WTC11 (cell line): ENCODE data around the gene MAML3. TPM values are rescaled to one million over a fixed set of nuclear protein-coding genes. Genes with fewer than 3 reads are reported as not detected.

Experiments
- ATAC-seq: fragments of 200-7000 bp; cut with Tn5 transposase; 2 replicates; pipeline ENCODE4 v1.10.0; 2021; ENCODE audit warnings: mild to moderate bottlenecking, moderate library complexity
- CTCF ChIA-PET: fragments of 300-600 bp; sonication (Branson Sonifier 250); formaldehyde crosslinking; loops from one replicate; lab custom pipeline; 2021; ENCODE audit warnings: antibody characterized with exemption; lab: Charles Lee
- POLR2A ChIA-PET: fragments of 350-600 bp; sonication (Branson Sonifier 250); formaldehyde crosslinking; loops from one replicate; lab custom pipeline; 2021; ENCODE audit warnings: antibody characterized with exemption; lab: Charles Lee
- DNase-seq: peaks from one replicate; pipeline ENCODE4 v3.0.0; 2021; ENCODE audit warnings: low spot score
- H3K27ac Mint-ChIP-seq: 2 replicates; pipeline ENCODE4 v1.8.0; 2021; ENCODE audit warnings: mixed read lengths
- H3K27me3 Mint-ChIP-seq: 2 replicates; pipeline ENCODE4 v1.8.0; 2021; ENCODE audit warnings: low read depth, mild to moderate bottlenecking, moderate library complexity, mixed read lengths
- H3K36me3 Mint-ChIP-seq: 2 replicates; pipeline ENCODE4 v1.8.0; 2021; ENCODE audit warnings: mixed read lengths
- H3K4me1 Mint-ChIP-seq: 2 replicates; pipeline ENCODE4 v1.8.0; 2022; ENCODE audit warnings: mixed read lengths
- H3K4me3 Mint-ChIP-seq: 2 replicates; pipeline ENCODE4 v1.8.0; 2021; ENCODE audit warnings: mild to moderate bottlenecking, moderate library complexity, mixed read lengths
- H3K9me3 Mint-ChIP-seq: 2 replicates; pipeline ENCODE4 v1.8.0; 2021; ENCODE audit warnings: mixed read lengths
- CBFB ChIP-seq: sonication (generic); formaldehyde crosslinking; IDR thresholded peaks from 2 replicates; pipeline ENCODE4 v1.8.1; 2022; ENCODE audit warnings: mild to moderate bottlenecking, low read depth, missing genetic modification reagents
- ELF4 ChIP-seq: sonication (generic); formaldehyde crosslinking; IDR thresholded peaks from 2 replicates; pipeline ENCODE4 v1.8.1; 2022; ENCODE audit warnings: low read depth, mild to moderate bottlenecking, moderate library complexity, missing genetic modification reagents
- ETV6 ChIP-seq: sonication (generic); formaldehyde crosslinking; IDR thresholded peaks from 2 replicates; pipeline ENCODE4 v1.8.1; 2022; ENCODE audit warnings: mild to moderate bottlenecking, missing genetic modification reagents
- FOXJ3 ChIP-seq: sonication (generic); formaldehyde crosslinking; IDR thresholded peaks from 2 replicates; pipeline ENCODE4 v1.9.0; 2021; ENCODE audit warnings: missing genetic modification reagents, mild to moderate bottlenecking, borderline replicate concordance
- HMGA2 ChIP-seq: fragments of 250-450 bp; sonication (Bioruptor Pico); IDR thresholded peaks from 2 replicates; pipeline ENCODE4 v1.4.0; 2021; ENCODE audit warnings: mild to moderate bottlenecking, moderate library complexity
- JAZF1 ChIP-seq: fragments of 250-450 bp; sonication (Bioruptor Pico); IDR thresholded peaks from 2 replicates; pipeline ENCODE4 v1.9.0; 2021; ENCODE audit warnings: moderate library complexity, mild to moderate bottlenecking, inconsistent platforms
- JUN ChIP-seq: sonication (generic); formaldehyde crosslinking; IDR thresholded peaks from 2 replicates; pipeline ENCODE4 v1.8.0; 2023; ENCODE audit warnings: mild to moderate bottlenecking, missing genetic modification reagents
- NR2C2 ChIP-seq: sonication (generic); formaldehyde crosslinking; IDR thresholded peaks from 2 replicates; pipeline ENCODE4 v1.8.0; 2022; ENCODE audit warnings: mild to moderate bottlenecking, missing genetic modification reagents
- RORB ChIP-seq: fragments of 250-450 bp; sonication (Bioruptor Pico); IDR thresholded peaks from 2 replicates; pipeline ENCODE4 v1.9.0; 2021; ENCODE audit warnings: mild to moderate bottlenecking
- SMAD3 ChIP-seq: sonication (generic); formaldehyde crosslinking; IDR thresholded peaks from 2 replicates; pipeline ENCODE4 v1.8.0; 2022; ENCODE audit warnings: missing genetic modification reagents, mild to moderate bottlenecking, borderline replicate concordance
- TEAD1 ChIP-seq: sonication (generic); formaldehyde crosslinking; IDR thresholded peaks from 2 replicates; pipeline ENCODE4 v1.8.0; 2022; ENCODE audit warnings: mild to moderate bottlenecking, missing genetic modification reagents
- ZNF138 ChIP-seq: sonication (generic); formaldehyde crosslinking; conservative IDR thresholded peaks from 2 replicates; pipeline ENCODE4 v1.8.1; 2022; ENCODE audit warnings: mild to moderate bottlenecking, moderate library complexity, missing genetic modification reagents
- ZNF317 ChIP-seq: sonication (generic); formaldehyde crosslinking; IDR thresholded peaks from 2 replicates; pipeline ENCODE4 v1.8.1; 2023; ENCODE audit warnings: low read depth, mild to moderate bottlenecking, moderate library complexity, missing genetic modification reagents, borderline replicate concordance
- total RNA-seq: library from RNA; stranded (reverse); gene quantifications from 3 replicates; pipeline ENCODE4 v1.2.3, GENCODE V29; 2021
- TF ChIP-seq, protein P1 (sequence below): fragments of 250-450 bp; sonication (Bioruptor Pico); IDR thresholded peaks from 2 replicates; pipeline ENCODE4 v1.9.0; 2021; ENCODE audit warnings: mild to moderate bottlenecking, borderline replicate concordance
- TF ChIP-seq, protein P2 (sequence below): sonication (generic); formaldehyde crosslinking; IDR thresholded peaks from 2 replicates; pipeline ENCODE4 v1.8.0; 2022; ENCODE audit warnings: missing genetic modification reagents
- TF ChIP-seq, protein P3 (sequence below): sonication (generic); formaldehyde crosslinking; IDR thresholded peaks from 2 replicates; pipeline ENCODE4 v1.8.1; 2022; ENCODE audit warnings: mild to moderate bottlenecking, missing genetic modification reagents, moderate library complexity, borderline replicate concordance
- TF ChIP-seq, protein P4 (sequence below): sonication (generic); formaldehyde crosslinking; IDR thresholded peaks from 2 replicates; pipeline ENCODE4 v1.8.0; 2022; ENCODE audit warnings: mild to moderate bottlenecking, missing genetic modification reagents
- TF ChIP-seq, protein P5 (sequence below): sonication (generic); formaldehyde crosslinking; IDR thresholded peaks from 2 replicates; pipeline ENCODE4 v1.8.0; 2023; ENCODE audit warnings: mild to moderate bottlenecking, missing genetic modification reagents

MAML3 gene
- total RNA-seq, 1 experiment from 2014 or later, result 7.4 TPM

DNA sequence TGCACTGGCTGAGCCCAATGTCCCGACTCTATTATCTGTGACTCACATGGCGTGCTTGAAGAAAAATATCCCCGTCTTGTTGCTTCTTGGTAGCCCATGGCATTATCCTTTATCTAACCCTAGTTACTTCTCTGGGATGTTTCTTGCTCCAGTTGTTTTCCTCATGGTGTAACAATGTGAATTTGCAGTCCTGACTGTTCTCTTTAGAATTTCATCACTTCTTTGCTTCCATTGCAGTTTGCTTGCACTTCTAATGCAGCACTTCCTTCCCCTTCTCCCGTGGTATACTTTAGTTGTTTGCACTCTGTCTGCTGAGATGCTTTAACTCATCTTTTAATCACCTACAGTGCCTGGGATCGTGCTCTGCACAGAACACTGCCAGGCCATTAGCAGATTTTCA lies 126.9 kb downstream of the MAML3 start:
- ChIA-PET CTCF (no interaction called here), POLR2A (no interaction called here)
- ATAC-seq, result no peak
- no peak overlapping the region for H3K4me3 Mint-ChIP-seq
- H3K36me3 Mint-ChIP-seq, result no peaks in the 10 kb centered on the region
- no peaks in the 10 kb centered on the region for H3K9me3 Mint-ChIP-seq
- DNase-seq, result no peak
- TF ChIP-seq TEAD1 (CRISPR knock-in tag) (no peak), FOXJ3 (CRISPR knock-in tag) (no peak)
- TF ChIP-seq, protein P1, sequence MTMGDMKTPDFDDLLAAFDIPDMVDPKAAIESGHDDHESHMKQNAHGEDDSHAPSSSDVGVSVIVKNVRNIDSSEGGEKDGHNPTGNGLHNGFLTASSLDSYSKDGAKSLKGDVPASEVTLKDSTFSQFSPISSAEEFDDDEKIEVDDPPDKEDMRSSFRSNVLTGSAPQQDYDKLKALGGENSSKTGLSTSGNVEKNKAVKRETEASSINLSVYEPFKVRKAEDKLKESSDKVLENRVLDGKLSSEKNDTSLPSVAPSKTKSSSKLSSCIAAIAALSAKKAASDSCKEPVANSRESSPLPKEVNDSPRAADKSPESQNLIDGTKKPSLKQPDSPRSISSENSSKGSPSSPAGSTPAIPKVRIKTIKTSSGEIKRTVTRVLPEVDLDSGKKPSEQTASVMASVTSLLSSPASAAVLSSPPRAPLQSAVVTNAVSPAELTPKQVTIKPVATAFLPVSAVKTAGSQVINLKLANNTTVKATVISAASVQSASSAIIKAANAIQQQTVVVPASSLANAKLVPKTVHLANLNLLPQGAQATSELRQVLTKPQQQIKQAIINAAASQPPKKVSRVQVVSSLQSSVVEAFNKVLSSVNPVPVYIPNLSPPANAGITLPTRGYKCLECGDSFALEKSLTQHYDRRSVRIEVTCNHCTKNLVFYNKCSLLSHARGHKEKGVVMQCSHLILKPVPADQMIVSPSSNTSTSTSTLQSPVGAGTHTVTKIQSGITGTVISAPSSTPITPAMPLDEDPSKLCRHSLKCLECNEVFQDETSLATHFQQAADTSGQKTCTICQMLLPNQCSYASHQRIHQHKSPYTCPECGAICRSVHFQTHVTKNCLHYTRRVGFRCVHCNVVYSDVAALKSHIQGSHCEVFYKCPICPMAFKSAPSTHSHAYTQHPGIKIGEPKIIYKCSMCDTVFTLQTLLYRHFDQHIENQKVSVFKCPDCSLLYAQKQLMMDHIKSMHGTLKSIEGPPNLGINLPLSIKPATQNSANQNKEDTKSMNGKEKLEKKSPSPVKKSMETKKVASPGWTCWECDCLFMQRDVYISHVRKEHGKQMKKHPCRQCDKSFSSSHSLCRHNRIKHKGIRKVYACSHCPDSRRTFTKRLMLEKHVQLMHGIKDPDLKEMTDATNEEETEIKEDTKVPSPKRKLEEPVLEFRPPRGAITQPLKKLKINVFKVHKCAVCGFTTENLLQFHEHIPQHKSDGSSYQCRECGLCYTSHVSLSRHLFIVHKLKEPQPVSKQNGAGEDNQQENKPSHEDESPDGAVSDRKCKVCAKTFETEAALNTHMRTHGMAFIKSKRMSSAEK, result no peak
- no peaks in the 10 kb centered on the region for H3K27me3 Mint-ChIP-seq
- peaks cover 8% of the 10 kb centered on the region; the same call in 1 of the 2 replicates for H3K4me1 Mint-ChIP-seq
- H3K27ac Mint-ChIP-seq, result no peak overlapping the region

DNA sequence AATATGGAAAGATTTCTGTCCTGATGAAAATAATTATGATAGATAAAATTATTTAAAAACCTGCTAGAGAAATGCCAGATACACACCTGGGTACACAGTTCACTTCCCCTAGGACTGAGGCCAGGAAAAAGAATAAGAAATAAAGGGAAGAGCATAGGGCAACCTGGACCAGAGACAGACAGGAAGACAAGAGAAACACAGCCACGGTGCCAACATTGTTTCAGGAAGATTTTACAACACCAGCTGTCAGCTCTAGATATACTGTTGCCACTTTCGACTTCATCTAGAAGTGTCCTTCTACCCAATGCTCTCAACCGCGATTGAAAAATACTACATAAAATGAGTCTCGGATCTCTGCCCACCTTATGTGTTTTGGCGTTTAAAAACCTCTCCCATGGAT lies 128.5 kb downstream of the MAML3 start:
- Mint-ChIP-seq H3K27me3 (no peaks in the 10 kb centered on the region), H3K4me3 (no peak overlapping the region), H3K27ac (no peak overlapping the region), H3K4me1 (peaks cover 16% of the 10 kb centered on the region), H3K36me3 (no peaks in the 10 kb centered on the region), H3K9me3 (no peaks in the 10 kb centered on the region)
- ChIA-PET CTCF (no interaction called here), POLR2A (no interaction called here)
- no peak for DNase-seq
- no peak for ATAC-seq
- TF ChIP-seq RORB (CRISPR knock-in tag) (no peak), SMAD3 (no peak), HMGA2 (no peak), ZNF317 (no peak), ELF4 (CRISPR knock-in tag) (no peak), JAZF1 (CRISPR knock-in tag) (no peak), JUN (CRISPR knock-in tag) (no peak), NR2C2 (CRISPR knock-in tag) (no peak), ZNF138 (CRISPR knock-in tag) (no peak), ETV6 (CRISPR knock-in tag) (no peak), TEAD1 (CRISPR knock-in tag) (no peak), CBFB (no peak)
- TF ChIP-seq, protein P2, sequence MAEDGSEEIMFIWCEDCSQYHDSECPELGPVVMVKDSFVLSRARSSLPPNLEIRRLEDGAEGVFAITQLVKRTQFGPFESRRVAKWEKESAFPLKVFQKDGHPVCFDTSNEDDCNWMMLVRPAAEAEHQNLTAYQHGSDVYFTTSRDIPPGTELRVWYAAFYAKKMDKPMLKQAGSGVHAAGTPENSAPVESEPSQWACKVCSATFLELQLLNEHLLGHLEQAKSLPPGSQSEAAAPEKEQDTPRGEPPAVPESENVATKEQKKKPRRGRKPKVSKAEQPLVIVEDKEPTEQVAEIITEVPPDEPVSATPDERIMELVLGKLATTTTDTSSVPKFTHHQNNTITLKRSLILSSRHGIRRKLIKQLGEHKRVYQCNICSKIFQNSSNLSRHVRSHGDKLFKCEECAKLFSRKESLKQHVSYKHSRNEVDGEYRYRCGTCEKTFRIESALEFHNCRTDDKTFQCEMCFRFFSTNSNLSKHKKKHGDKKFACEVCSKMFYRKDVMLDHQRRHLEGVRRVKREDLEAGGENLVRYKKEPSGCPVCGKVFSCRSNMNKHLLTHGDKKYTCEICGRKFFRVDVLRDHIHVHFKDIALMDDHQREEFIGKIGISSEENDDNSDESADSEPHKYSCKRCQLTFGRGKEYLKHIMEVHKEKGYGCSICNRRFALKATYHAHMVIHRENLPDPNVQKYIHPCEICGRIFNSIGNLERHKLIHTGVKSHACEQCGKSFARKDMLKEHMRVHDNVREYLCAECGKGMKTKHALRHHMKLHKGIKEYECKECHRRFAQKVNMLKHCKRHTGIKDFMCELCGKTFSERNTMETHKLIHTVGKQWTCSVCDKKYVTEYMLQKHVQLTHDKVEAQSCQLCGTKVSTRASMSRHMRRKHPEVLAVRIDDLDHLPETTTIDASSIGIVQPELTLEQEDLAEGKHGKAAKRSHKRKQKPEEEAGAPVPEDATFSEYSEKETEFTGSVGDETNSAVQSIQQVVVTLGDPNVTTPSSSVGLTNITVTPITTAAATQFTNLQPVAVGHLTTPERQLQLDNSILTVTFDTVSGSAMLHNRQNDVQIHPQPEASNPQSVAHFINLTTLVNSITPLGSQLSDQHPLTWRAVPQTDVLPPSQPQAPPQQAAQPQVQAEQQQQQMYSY, result no peak
- TF ChIP-seq, protein P1, result no peak
- TF ChIP-seq, protein P3, sequence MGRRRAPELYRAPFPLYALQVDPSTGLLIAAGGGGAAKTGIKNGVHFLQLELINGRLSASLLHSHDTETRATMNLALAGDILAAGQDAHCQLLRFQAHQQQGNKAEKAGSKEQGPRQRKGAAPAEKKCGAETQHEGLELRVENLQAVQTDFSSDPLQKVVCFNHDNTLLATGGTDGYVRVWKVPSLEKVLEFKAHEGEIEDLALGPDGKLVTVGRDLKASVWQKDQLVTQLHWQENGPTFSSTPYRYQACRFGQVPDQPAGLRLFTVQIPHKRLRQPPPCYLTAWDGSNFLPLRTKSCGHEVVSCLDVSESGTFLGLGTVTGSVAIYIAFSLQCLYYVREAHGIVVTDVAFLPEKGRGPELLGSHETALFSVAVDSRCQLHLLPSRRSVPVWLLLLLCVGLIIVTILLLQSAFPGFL, result no peak
- TF ChIP-seq, protein P4, sequence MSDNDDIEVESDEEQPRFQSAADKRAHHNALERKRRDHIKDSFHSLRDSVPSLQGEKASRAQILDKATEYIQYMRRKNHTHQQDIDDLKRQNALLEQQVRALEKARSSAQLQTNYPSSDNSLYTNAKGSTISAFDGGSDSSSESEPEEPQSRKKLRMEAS (CRISPR knock-in tag), result no peak
- TF ChIP-seq, protein P5, sequence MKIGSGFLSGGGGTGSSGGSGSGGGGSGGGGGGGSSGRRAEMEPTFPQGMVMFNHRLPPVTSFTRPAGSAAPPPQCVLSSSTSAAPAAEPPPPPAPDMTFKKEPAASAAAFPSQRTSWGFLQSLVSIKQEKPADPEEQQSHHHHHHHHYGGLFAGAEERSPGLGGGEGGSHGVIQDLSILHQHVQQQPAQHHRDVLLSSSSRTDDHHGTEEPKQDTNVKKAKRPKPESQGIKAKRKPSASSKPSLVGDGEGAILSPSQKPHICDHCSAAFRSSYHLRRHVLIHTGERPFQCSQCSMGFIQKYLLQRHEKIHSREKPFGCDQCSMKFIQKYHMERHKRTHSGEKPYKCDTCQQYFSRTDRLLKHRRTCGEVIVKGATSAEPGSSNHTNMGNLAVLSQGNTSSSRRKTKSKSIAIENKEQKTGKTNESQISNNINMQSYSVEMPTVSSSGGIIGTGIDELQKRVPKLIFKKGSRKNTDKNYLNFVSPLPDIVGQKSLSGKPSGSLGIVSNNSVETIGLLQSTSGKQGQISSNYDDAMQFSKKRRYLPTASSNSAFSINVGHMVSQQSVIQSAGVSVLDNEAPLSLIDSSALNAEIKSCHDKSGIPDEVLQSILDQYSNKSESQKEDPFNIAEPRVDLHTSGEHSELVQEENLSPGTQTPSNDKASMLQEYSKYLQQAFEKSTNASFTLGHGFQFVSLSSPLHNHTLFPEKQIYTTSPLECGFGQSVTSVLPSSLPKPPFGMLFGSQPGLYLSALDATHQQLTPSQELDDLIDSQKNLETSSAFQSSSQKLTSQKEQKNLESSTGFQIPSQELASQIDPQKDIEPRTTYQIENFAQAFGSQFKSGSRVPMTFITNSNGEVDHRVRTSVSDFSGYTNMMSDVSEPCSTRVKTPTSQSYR (CRISPR knock-in tag), result no peak
